Activated T-cell treated with anti-CD3 and anti-CD28 coated beads, Interleukin-2, amount 50 U/mL, for 4 hours (primary cell): Measurements from ENCODE around the gene OLFML2A. TPM values are rescaled to one million over a fixed set of nuclear protein-coding genes. Genes with fewer than 3 reads are reported as not detected.

Experiments used
- ATAC-seq, 2 donors: fragments of 200-7000 bp; cut with Tn5 transposase; one replicate each; pipeline ENCODE4 v1.10.0; 2021
- DNase-seq: peaks from one replicate; pipeline ENCODE4 v3.0.0-alpha.2; 2020
- H3K27me3 Mint-ChIP-seq: one replicate; pipeline ENCODE4 v1.8.0; 2021; ENCODE audit warnings: low read depth, mixed read lengths
- H3K36me3 Mint-ChIP-seq: one replicate; pipeline ENCODE4 v1.8.0; 2022; ENCODE audit warnings: mixed read lengths; ENCODE audit not compliant: insufficient read depth
- H3K4me1 Mint-ChIP-seq: one replicate; pipeline ENCODE4 v1.8.0; 2021; ENCODE audit warnings: low read depth, mixed read lengths
- H3K4me3 Mint-ChIP-seq: one replicate; pipeline ENCODE4 v1.8.0; 2021; ENCODE audit warnings: mild to moderate bottlenecking, moderate library complexity, mixed read lengths
- H3K9me3 Mint-ChIP-seq: one replicate; pipeline ENCODE4 v1.8.0; 2021; ENCODE audit warnings: mixed read lengths
- total RNA-seq, 3 donors: library from RNA; stranded (reverse); gene quantifications; one replicate each; pipeline ENCODE4 v1.2.1, GENCODE V29; 2021

OLFML2A gene
- total RNA-seq, 3 donors from 2014 or later: 0.03 TPM; not detected in 2

GRCh38 chr9:124849801-124850200 is 72.9 kb downstream of the OLFML2A start:
- ATAC-seq (no peak), DNase-seq (no peak)
- Mint-ChIP-seq H3K36me3 (no peaks in the 10 kb centered on the region), H3K27me3 (peaks cover 9% of the 10 kb centered on the region), H3K9me3 (no peaks in the 10 kb centered on the region), H3K4me1 (peaks cover 5% of the 10 kb centered on the region), H3K4me3 (no peak overlapping the region)

- no peaks in the 10 kb centered on the region for H3K9me3 Mint-ChIP-seq
- peaks cover 9% of the 10 kb centered on the region for H3K4me1 Mint-ChIP-seq
- H3K27me3 Mint-ChIP-seq: peaks cover 9% of the 10 kb centered on the region
- DNase-seq (no peak), ATAC-seq (no peak)
- peak overlapping the region; percentile 66 for H3K4me3 Mint-ChIP-seq
- H3K36me3 Mint-ChIP-seq: peaks cover 8% of the 10 kb centered on the region
These were observed 75.3 kb downstream of the OLFML2A start for GRCh38 chr9:124852121-124852828.

GRCh38 chr9:124852829-124853531 is 76.0 kb downstream of the OLFML2A start, which contains the start of gene WDR38:
Gene WDR38, plus strand, starts transcription at chr9:124853460. Its CDS starts 72 bp downstream, at chr9:124853532.
- Mint-ChIP-seq H3K4me1 (peaks cover 16% of the 10 kb centered on the region), H3K36me3 (peaks cover 14% of the 10 kb centered on the region), H3K9me3 (no peaks in the 10 kb centered on the region), H3K4me3 (peak within 1 kb of the TSS; percentile 66), H3K27me3 (peaks cover 4% of the 10 kb centered on the region)
- ATAC-seq (peak; percentile 79 to 80), DNase-seq (peak; percentile 72)

GRCh38 chr9:124853605-124854143 is 76.7 kb downstream of the OLFML2A start:
- ATAC-seq (no peak), DNase-seq (no peak)
- Mint-ChIP-seq H3K9me3 (no peaks in the 10 kb centered on the region), H3K36me3 (peaks cover 18% of the 10 kb centered on the region), H3K27me3 (peaks cover 4% of the 10 kb centered on the region), H3K4me3 (peak overlapping the region; percentile 66), H3K4me1 (peaks cover 23% of the 10 kb centered on the region)

GRCh38 chr9:124854161-124854560 is 77.2 kb downstream of the OLFML2A start:
- Mint-ChIP-seq H3K9me3 (no peaks in the 10 kb centered on the region), H3K27me3 (peaks cover 4% of the 10 kb centered on the region), H3K4me3 (no peak overlapping the region), H3K4me1 (peaks cover 28% of the 10 kb centered on the region), H3K36me3 (peaks cover 22% of the 10 kb centered on the region)
- DNase-seq (no peak), ATAC-seq (no peak)

- ATAC-seq: no peak
- no peak for DNase-seq
- H3K4me1 Mint-ChIP-seq: peaks cover 33% of the 10 kb centered on the region
- H3K4me3 Mint-ChIP-seq: no peak overlapping the region
- peaks cover 4% of the 10 kb centered on the region for H3K27me3 Mint-ChIP-seq
- no peaks in the 10 kb centered on the region for H3K9me3 Mint-ChIP-seq
- H3K36me3 Mint-ChIP-seq: peaks cover 28% of the 10 kb centered on the region
These were observed 77.9 kb downstream of the OLFML2A start for GRCh38 chr9:124854822-124855221.

- peaks cover 40% of the 10 kb centered on the region for H3K4me1 Mint-ChIP-seq
- ATAC-seq (no peak), DNase-seq (no peak)
- no peaks in the 10 kb centered on the region for H3K9me3 Mint-ChIP-seq
- peaks cover 4% of the 10 kb centered on the region for H3K27me3 Mint-ChIP-seq
- peaks cover 35% of the 10 kb centered on the region for H3K36me3 Mint-ChIP-seq
- no peak overlapping the region for H3K4me3 Mint-ChIP-seq
These were observed 78.6 kb downstream of the OLFML2A start for GRCh38 chr9:124855566-124855943.

- ATAC-seq (peak; percentile 7 to 9), DNase-seq (no peak)
- H3K27me3 Mint-ChIP-seq: peaks cover 3% of the 10 kb centered on the region
- peaks cover 44% of the 10 kb centered on the region for H3K4me1 Mint-ChIP-seq
- peaks cover 41% of the 10 kb centered on the region for H3K36me3 Mint-ChIP-seq
- no peaks in the 10 kb centered on the region for H3K9me3 Mint-ChIP-seq
- H3K4me3 Mint-ChIP-seq: no peak overlapping the region
These were observed 79.2 kb downstream of the OLFML2A start for GRCh38 chr9:124855944-124856765.

- no peak for DNase-seq
- Mint-ChIP-seq H3K4me3 (peak overlapping the region; percentile 59), H3K27me3 (no peaks in the 10 kb centered on the region), H3K36me3 (peaks cover 43% of the 10 kb centered on the region), H3K9me3 (no peaks in the 10 kb centered on the region), H3K4me1 (peaks cover 48% of the 10 kb centered on the region)
- no peak for ATAC-seq
These were observed 80.7 kb downstream of the OLFML2A start for GRCh38 chr9:124857533-124858162.

GRCh38 chr9:124858330-124859046 is 81.6 kb downstream of the OLFML2A start:
- Mint-ChIP-seq H3K4me1 (peaks cover 47% of the 10 kb centered on the region), H3K4me3 (peak overlapping the region; percentile 96), H3K36me3 (peaks cover 43% of the 10 kb centered on the region), H3K9me3 (no peaks in the 10 kb centered on the region), H3K27me3 (no peaks in the 10 kb centered on the region)
- ATAC-seq: no peak
- DNase-seq: no peak

- no peaks in the 10 kb centered on the region for H3K9me3 Mint-ChIP-seq
- peak overlapping the region; percentile 96 for H3K4me3 Mint-ChIP-seq
- H3K27me3 Mint-ChIP-seq: no peaks in the 10 kb centered on the region
- DNase-seq (no peak), ATAC-seq (no peak)
- H3K36me3 Mint-ChIP-seq: peaks cover 43% of the 10 kb centered on the region
- peaks cover 51% of the 10 kb centered on the region for H3K4me1 Mint-ChIP-seq
These were observed 83.1 kb downstream of the OLFML2A start for GRCh38 chr9:124859803-124860581.

GRCh38 chr9:124860582-124861341 is 83.8 kb downstream of the OLFML2A start:
- no peak for ATAC-seq
- H3K4me1 Mint-ChIP-seq: peaks cover 51% of the 10 kb centered on the region
- no peaks in the 10 kb centered on the region for H3K27me3 Mint-ChIP-seq
- H3K9me3 Mint-ChIP-seq: no peaks in the 10 kb centered on the region
- H3K36me3 Mint-ChIP-seq: peaks cover 41% of the 10 kb centered on the region
- peak overlapping the region; percentile 96 for H3K4me3 Mint-ChIP-seq
- no peak for DNase-seq
